ENCODE results near the gene PPP1R16B. TPM values are rescaled to one million over a fixed set of nuclear protein-coding genes. Genes with fewer than 3 reads are reported as not detected.

PPP1R16B gene
- not detected in 2 replicates for total RNA-seq

DNA sequence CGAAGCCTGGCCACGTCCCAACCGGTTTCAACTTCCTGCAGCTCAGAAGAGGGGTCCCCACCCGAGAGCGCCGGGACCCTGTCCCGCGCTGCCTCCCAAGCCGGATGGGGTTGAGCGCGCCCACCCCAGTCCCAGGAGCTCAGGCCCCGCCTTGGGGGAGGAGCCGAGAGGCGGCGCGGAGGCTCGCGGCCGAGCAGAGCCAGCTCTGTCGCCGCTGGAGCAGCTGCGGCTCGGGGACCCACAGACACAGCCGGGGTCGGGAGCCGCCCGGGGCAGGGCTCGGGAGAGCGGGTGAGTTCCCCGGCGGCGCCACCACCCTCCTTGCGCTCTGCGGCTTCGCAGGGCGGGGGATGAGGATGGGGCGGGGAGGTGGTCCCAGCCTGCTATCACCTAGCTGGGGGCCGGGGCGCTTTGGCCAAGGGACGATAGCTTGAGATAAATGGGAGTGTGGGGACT, at the start of gene PPP1R16B:
Gene PPP1R16B, plus strand, starts transcription at position 196 of the 456 bp plus-strand sequence. CDS start 30,229 bp downstream, outside the sequence.

DNA sequence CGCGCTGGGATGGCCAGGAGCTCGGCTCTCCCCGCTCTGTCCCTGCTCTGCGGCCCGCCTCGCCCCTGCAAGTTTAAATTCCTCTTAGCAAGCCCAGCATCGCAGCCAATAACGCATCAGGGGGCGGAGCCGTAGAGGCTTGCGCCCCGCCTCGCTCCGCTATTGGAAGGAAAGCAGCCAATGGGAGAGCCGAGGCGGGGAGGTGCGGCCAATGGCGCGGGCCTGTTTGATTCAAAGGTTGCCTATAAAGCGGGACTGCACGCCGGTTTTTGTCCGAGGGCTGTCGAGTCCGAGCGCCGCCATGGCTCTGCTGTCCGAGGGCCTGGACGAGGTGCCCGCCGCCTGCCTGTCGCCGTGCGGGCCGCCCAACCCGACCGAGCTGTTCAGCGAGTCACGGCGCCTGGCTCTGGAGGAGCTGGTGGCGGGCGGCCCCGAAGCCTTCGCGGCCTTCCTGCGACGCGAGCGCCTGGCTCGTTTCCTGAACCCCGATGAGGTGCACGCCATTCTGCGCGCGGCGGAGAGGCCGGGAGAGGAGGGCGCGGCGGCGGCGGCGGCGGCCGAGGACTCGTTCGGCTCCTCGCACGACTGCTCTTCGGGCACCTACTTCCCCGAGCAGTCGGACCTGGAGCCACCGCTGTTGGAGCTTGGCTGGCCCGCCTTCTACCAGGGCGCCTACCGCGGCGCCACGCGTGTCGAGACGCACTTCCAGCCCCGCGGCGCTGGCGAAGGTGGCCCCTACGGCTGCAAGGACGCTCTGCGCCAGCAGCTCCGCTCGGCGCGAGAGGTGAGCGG, 120.8 kb downstream of the PPP1R16B start, which contains the start of gene FAM83D:
Gene FAM83D, plus strand, starts transcription at position 276 of the 792 bp plus-strand sequence. Its CDS starts 26 bp downstream, at position 302.

DNA sequence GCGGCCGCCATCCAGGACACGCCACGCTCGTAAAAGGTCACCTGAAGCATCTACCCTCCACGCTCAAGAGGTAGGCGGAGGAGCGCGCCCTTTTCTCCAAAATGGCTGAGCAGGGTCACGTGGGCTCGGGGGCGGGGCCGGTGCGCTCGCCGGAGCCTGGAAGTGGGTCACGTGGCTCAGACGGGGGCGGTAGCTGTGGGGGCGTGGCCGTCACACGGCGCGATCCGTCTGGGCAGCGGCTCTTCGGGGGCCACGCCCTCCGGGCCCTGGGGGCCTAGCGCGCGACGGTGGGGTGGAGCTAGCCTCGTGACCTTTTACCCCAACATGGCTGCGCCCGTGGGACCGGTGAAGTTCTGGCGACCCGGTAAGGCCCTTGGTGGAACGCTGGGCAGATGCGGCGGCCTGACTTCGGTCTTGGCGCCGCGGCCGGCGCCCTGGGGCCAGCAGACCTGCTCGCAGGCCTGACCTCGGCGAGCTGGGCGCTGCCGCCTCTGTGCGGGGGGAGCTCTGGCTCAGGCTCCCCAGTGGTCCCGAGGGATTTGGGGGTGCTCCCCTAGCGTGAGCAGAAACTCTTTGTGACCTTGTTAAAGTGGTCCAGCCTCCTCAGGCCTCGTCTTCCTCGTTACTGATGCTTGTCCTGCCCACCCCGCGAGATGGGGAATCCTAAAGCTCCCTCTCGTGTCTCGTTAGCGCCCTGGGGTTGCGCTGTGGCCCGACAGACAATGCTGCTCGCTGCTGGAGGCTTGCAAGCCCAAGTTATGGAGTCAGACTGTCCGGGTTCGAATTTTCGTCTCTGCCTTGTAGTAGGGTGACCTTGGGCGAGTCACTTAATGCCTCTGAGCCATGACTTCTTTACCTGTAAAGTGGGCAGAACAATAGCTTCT, 156.8 kb downstream of the PPP1R16B start, which contains the start of gene DHX35:
Gene DHX35, plus strand, starts transcription at position 301 of the 884 bp plus-strand sequence. Its CDS starts 24 bp downstream, at position 325.

Small RNAs within 50 kb of the gene (small RNA-seq; reads per million reads assigned to genes)
- not detected for gene AL023803.1

Other genes with a start within 250 kb of the PPP1R16B start
- gene ADIG, start 224.5 kb upstream of the PPP1R16B start, total RNA-seq, result not detected in 2 replicates
- gene ARHGAP40, start 203.9 kb upstream of the PPP1R16B start, total RNA-seq, result not detected in 2 replicates
- gene SLC32A1, start 81.2 kb upstream of the PPP1R16B start, total RNA-seq, result not detected in 2 replicates
- gene ACTR5, start 57.2 kb upstream of the PPP1R16B start, total RNA-seq, result 5.7 and 7.1 TPM in 2 replicates
- 1.6 TPM in 2 replicates for gene FAM83D, start 120.7 kb downstream of the PPP1R16B start, total RNA-seq
- gene DHX35, start 156.6 kb downstream of the PPP1R16B start, total RNA-seq, result 9.8 and 10.4 TPM in 2 replicates

Data from hair follicle dermal papilla cell (primary cell).